Mesenteric fat pad (tissue), 1 donor: ENCODE measurements around the gene GATA1. TPM values are rescaled to one million over a fixed set of nuclear protein-coding genes. Genes with fewer than 3 reads are reported as not detected.

Experiments
- DNase-seq: peaks from one replicate; pipeline ENCODE4 v3.0.0-alpha.2; 2020; ENCODE audit warnings: low spot score
- total RNA-seq: library from RNA; stranded (reverse); fragmentation: NEBNext Ultra II Directional; extraction: Animal tissue kit (Norgen Biotek cat#: 25700); gene quantifications from one replicate; pipeline ENCODE4 v1.2.1, GENCODE V29; 2021
- donor health status: DM: yes; HTN: yes; CAD: no.

GATA1 gene
- total RNA-seq, 1 donor from 2014 or later = not detected

DNA sequence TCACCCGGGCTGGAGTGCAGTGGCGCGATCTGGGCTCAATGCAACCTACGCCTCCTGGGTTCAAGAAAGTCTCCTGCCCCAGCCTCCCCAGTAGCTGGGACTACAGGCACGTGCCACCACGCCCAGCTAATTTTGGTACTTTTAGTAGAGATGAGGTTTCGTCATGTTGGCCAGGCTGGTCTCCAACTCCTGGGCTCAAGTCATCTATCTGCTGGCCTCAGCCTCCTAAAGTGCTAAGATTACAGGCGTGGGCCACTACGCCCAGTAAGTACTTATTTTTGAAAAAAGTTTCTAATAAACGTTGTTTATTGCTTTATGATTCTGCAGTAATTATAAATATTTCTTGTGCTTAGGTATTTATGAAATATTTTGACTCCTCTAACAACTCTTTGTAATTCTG lies 53.3 kb downstream of the GATA1 start:
- no peak for DNase-seq

Other genes with a start within 250 kb of the GATA1 start
- gene TBC1D25, start 246.9 kb upstream of the GATA1 start, total RNA-seq = 19.9 TPM
- 343 TPM for gene RBM3, start 212.1 kb upstream of the GATA1 start, total RNA-seq
- gene WDR13, start 189.1 kb upstream of the GATA1 start, total RNA-seq = 96.9 TPM
- gene WAS, start 102.8 kb upstream of the GATA1 start, total RNA-seq = 22.0 TPM
- gene SUV39H1, start 89.9 kb upstream of the GATA1 start, total RNA-seq = 5.1 TPM
- not detected for gene GLOD5, start 24.8 kb upstream of the GATA1 start, total RNA-seq
- 47.1 TPM for gene HDAC6, start 15.5 kb downstream of the GATA1 start, total RNA-seq
- gene ERAS, start 39.9 kb downstream of the GATA1 start, total RNA-seq = not detected
- not detected for gene PCSK1N, start 49.0 kb downstream of the GATA1 start, total RNA-seq
- gene TIMM17B, start 111.2 kb downstream of the GATA1 start, total RNA-seq = 22.1 TPM
- gene PQBP1, start 111.3 kb downstream of the GATA1 start, total RNA-seq = 50.6 TPM
- 24.5 TPM for gene SLC35A2, start 125.1 kb downstream of the GATA1 start, total RNA-seq
- gene PIM2, start 132.4 kb downstream of the GATA1 start, total RNA-seq = 5.7 TPM
- gene OTUD5, start 171.0 kb downstream of the GATA1 start, total RNA-seq = 40.0 TPM
- gene KCND1, start 185.3 kb downstream of the GATA1 start, total RNA-seq = 1.3 TPM
- 37.6 TPM for gene GRIPAP1, start 215.7 kb downstream of the GATA1 start, total RNA-seq